ENCODE results near the gene CREBBP.

CREBBP gene

GRCh38 chr16:3766177-3766576, 114.3 kb downstream of the CREBBP start:
- no peak overlapping the region for H3K27ac ChIP-seq (ENCODE audit: low read depth, low read length)
- no peaks in the 10 kb centered on the region for H3K27me3 ChIP-seq (ENCODE audit: insufficient read depth, low read length)
- no peaks in the 10 kb centered on the region for H3K4me1 ChIP-seq (ENCODE audit: control insufficient read depth, insufficient read depth, low read length, unreplicated experiment)
- no peak overlapping the region for H2AFZ ChIP-seq (ENCODE audit: low read length, unreplicated experiment)
- H3K36me3 ChIP-seq (ENCODE audit: insufficient read depth, low read length) = peaks cover 26% of the 10 kb centered on the region; the same call in 1 of the 2 replicates
- H3K79me2 ChIP-seq (ENCODE audit: control insufficient read depth, insufficient read depth, low read length, unreplicated experiment) = peaks cover 3% of the 10 kb centered on the region
- H3K4me3 ChIP-seq (ENCODE audit: low read depth, low read length) = no peak overlapping the region

- Histone ChIP-seq H3K4me3 (ENCODE audit: low read depth, low read length) (no peak overlapping the region), H3K27me3 (ENCODE audit: insufficient read depth, low read length) (no peaks in the 10 kb centered on the region), H3K36me3 (ENCODE audit: insufficient read depth, low read length) (peaks cover 24% of the 10 kb centered on the region; the same call in 1 of the 2 replicates), H3K4me1 (ENCODE audit: control insufficient read depth, insufficient read depth, low read length, unreplicated experiment) (no peaks in the 10 kb centered on the region), H3K27ac (ENCODE audit: low read depth, low read length) (no peak overlapping the region), H3K79me2 (ENCODE audit: control insufficient read depth, insufficient read depth, low read length, unreplicated experiment) (peaks cover 3% of the 10 kb centered on the region), H2AFZ (ENCODE audit: low read length, unreplicated experiment) (no peak overlapping the region)
Measured at GRCh38 chr16:3764409-3764808, 116.1 kb downstream of the CREBBP start.

- Histone ChIP-seq H3K36me3 (ENCODE audit: insufficient read depth, low read length) (peaks cover 7% of the 10 kb centered on the region), H3K27ac (ENCODE audit: low read depth, low read length) (no peak overlapping the region), H3K4me3 (ENCODE audit: low read depth, low read length) (no peak overlapping the region), H3K4me1 (ENCODE audit: control insufficient read depth, insufficient read depth, low read length, unreplicated experiment) (no peaks in the 10 kb centered on the region), H3K79me2 (ENCODE audit: control insufficient read depth, insufficient read depth, low read length, unreplicated experiment) (peaks cover 3% of the 10 kb centered on the region), H3K27me3 (ENCODE audit: insufficient read depth, low read length) (no peaks in the 10 kb centered on the region), H2AFZ (ENCODE audit: low read length, unreplicated experiment) (no peak overlapping the region)
Measured at GRCh38 chr16:3762107-3762750, 118.3 kb downstream of the CREBBP start.

GRCh38 chr16:3761375-3762106, 119.0 kb downstream of the CREBBP start:
- Histone ChIP-seq H3K36me3 (ENCODE audit: insufficient read depth, low read length) (peaks cover 3% of the 10 kb centered on the region; the same call in 1 of the 2 replicates), H2AFZ (ENCODE audit: low read length, unreplicated experiment) (no peak overlapping the region), H3K4me1 (ENCODE audit: control insufficient read depth, insufficient read depth, low read length, unreplicated experiment) (no peaks in the 10 kb centered on the region), H3K4me3 (ENCODE audit: low read depth, low read length) (no peak overlapping the region), H3K27ac (ENCODE audit: low read depth, low read length) (no peak overlapping the region), H3K79me2 (ENCODE audit: control insufficient read depth, insufficient read depth, low read length, unreplicated experiment) (peaks cover 3% of the 10 kb centered on the region), H3K27me3 (ENCODE audit: insufficient read depth, low read length) (no peaks in the 10 kb centered on the region)

GRCh38 chr16:3760518-3760917, 120.0 kb downstream of the CREBBP start:
- Histone ChIP-seq H3K27me3 (ENCODE audit: insufficient read depth, low read length) (no peaks in the 10 kb centered on the region), H3K4me3 (ENCODE audit: low read depth, low read length) (no peak overlapping the region), H3K79me2 (ENCODE audit: control insufficient read depth, insufficient read depth, low read length, unreplicated experiment) (peaks cover 3% of the 10 kb centered on the region), H2AFZ (ENCODE audit: low read length, unreplicated experiment) (no peak overlapping the region), H3K36me3 (ENCODE audit: insufficient read depth, low read length) (no peaks in the 10 kb centered on the region; the same call in 1 of the 2 replicates), H3K4me1 (ENCODE audit: control insufficient read depth, insufficient read depth, low read length, unreplicated experiment) (peaks cover 3% of the 10 kb centered on the region), H3K27ac (ENCODE audit: low read depth, low read length) (no peak overlapping the region)

- Histone ChIP-seq H3K4me1 (ENCODE audit: control insufficient read depth, insufficient read depth, low read length, unreplicated experiment) (peaks cover 11% of the 10 kb centered on the region), H3K4me3 (ENCODE audit: low read depth, low read length) (no peak overlapping the region), H3K36me3 (ENCODE audit: insufficient read depth, low read length) (no peaks in the 10 kb centered on the region; the same call in 1 of the 2 replicates), H3K27me3 (ENCODE audit: insufficient read depth, low read length) (no peaks in the 10 kb centered on the region), H3K79me2 (ENCODE audit: control insufficient read depth, insufficient read depth, low read length, unreplicated experiment) (peaks cover 3% of the 10 kb centered on the region), H3K27ac (ENCODE audit: low read depth, low read length) (no peak overlapping the region), H2AFZ (ENCODE audit: low read length, unreplicated experiment) (no peak overlapping the region)
Measured at GRCh38 chr16:3759736-3760135, 120.8 kb downstream of the CREBBP start.

- H2AFZ ChIP-seq (ENCODE audit: low read length, unreplicated experiment) = no peak overlapping the region
- H3K4me1 ChIP-seq (ENCODE audit: control insufficient read depth, insufficient read depth, low read length, unreplicated experiment) = peaks cover 17% of the 10 kb centered on the region
- no peaks in the 10 kb centered on the region for H3K27me3 ChIP-seq (ENCODE audit: insufficient read depth, low read length)
- H3K36me3 ChIP-seq (ENCODE audit: insufficient read depth, low read length) = no peaks in the 10 kb centered on the region; the same call in none of the 2 replicates
- no peak overlapping the region for H3K27ac ChIP-seq (ENCODE audit: low read depth, low read length)
- H3K79me2 ChIP-seq (ENCODE audit: control insufficient read depth, insufficient read depth, low read length, unreplicated experiment) = no peaks in the 10 kb centered on the region
- H3K4me3 ChIP-seq (ENCODE audit: low read depth, low read length) = no peak overlapping the region
Measured at GRCh38 chr16:3756113-3756512, 124.4 kb downstream of the CREBBP start.

- Histone ChIP-seq H3K36me3 (ENCODE audit: insufficient read depth, low read length) (no peaks in the 10 kb centered on the region; the same call in none of the 2 replicates), H3K27ac (ENCODE audit: low read depth, low read length) (no peak overlapping the region), H3K4me3 (ENCODE audit: low read depth, low read length) (no peak overlapping the region), H2AFZ (ENCODE audit: low read length, unreplicated experiment) (no peak overlapping the region), H3K27me3 (ENCODE audit: insufficient read depth, low read length) (no peaks in the 10 kb centered on the region), H3K4me1 (ENCODE audit: control insufficient read depth, insufficient read depth, low read length, unreplicated experiment) (peaks cover 17% of the 10 kb centered on the region), H3K79me2 (ENCODE audit: control insufficient read depth, insufficient read depth, low read length, unreplicated experiment) (no peaks in the 10 kb centered on the region)
Measured at GRCh38 chr16:3755249-3755648, 125.3 kb downstream of the CREBBP start.

- Histone ChIP-seq H2AFZ (ENCODE audit: low read length, unreplicated experiment) (no peak overlapping the region), H3K4me3 (ENCODE audit: low read depth, low read length) (no peak overlapping the region), H3K36me3 (ENCODE audit: insufficient read depth, low read length) (no peaks in the 10 kb centered on the region; the same call in none of the 2 replicates)
Measured at GRCh38 chr16:3754772-3755171, 125.7 kb downstream of the CREBBP start.

GRCh38 chr16:3754081-3754703, 126.3 kb downstream of the CREBBP start:
- Histone ChIP-seq H3K36me3 (ENCODE audit: insufficient read depth, low read length) (no peaks in the 10 kb centered on the region; the same call in none of the 2 replicates), H3K4me3 (ENCODE audit: low read depth, low read length) (no peak overlapping the region), H3K4me1 (ENCODE audit: control insufficient read depth, insufficient read depth, low read length, unreplicated experiment) (peaks cover 17% of the 10 kb centered on the region), H3K27me3 (ENCODE audit: insufficient read depth, low read length) (no peaks in the 10 kb centered on the region), H3K27ac (ENCODE audit: low read depth, low read length) (no peak overlapping the region), H3K79me2 (ENCODE audit: control insufficient read depth, insufficient read depth, low read length, unreplicated experiment) (no peaks in the 10 kb centered on the region), H2AFZ (ENCODE audit: low read length, unreplicated experiment) (no peak overlapping the region)

More at GRCh38 chr16:3754772-3755171, 125.7 kb downstream of the CREBBP start:
- Histone ChIP-seq H3K79me2 (ENCODE audit: control insufficient read depth, insufficient read depth, low read length, unreplicated experiment) (no peaks in the 10 kb centered on the region), H3K27ac (ENCODE audit: low read depth, low read length) (no peak overlapping the region; the same call in 1 of the 2 replicates), H3K4me1 (ENCODE audit: control insufficient read depth, insufficient read depth, low read length, unreplicated experiment) (peaks cover 17% of the 10 kb centered on the region), H3K27me3 (ENCODE audit: insufficient read depth, low read length) (no peaks in the 10 kb centered on the region)
